NT2/D1 (cell line): ENCODE results near the gene GSN.

Experiments used
- SUZ12 ChIP-seq: IDR thresholded peaks from 2 replicates; pipeline ENCODE4 v1.6.1; 2011; ENCODE audit not compliant: insufficient read length, insufficient read depth; ENCODE audit errors: extremely low read depth
- YY1 ChIP-seq: IDR thresholded peaks from 2 replicates; pipeline ENCODE4 v1.6.1; 2011; ENCODE audit not compliant: insufficient read length, insufficient read depth
- ZNF274 ChIP-seq: IDR thresholded peaks from 2 replicates; pipeline ENCODE4 v1.6.1; 2011; ENCODE audit warnings: mild to moderate bottlenecking, low read depth, low read length

GRCh38 chr9:121318631-121319382 is 50.8 kb downstream of the GSN start:
- TF ChIP-seq SUZ12 = no peak
- TF ChIP-seq ZNF274 = no peak
- TF ChIP-seq YY1 = no peak
